H1 (cell line): ENCODE results near the gene CCDC93. TPM values are rescaled to one million over a fixed set of nuclear protein-coding genes. Genes with fewer than 3 reads are reported as not detected.

Source experiments
- GTF2F1 ChIP-seq: IDR thresholded peaks from 2 replicates; pipeline ENCODE4 v1.6.1; 2012; ENCODE audit warnings: low read depth, low read length, improper control_type of control experiment, borderline replicate concordance
- polyA plus RNA-seq, 7 experiments: library from polyadenylated mRNA; depleted of rRNA in 3 of 7; stranded (reverse) in 5 of 7; unstranded in 2 of 7; fragments of >200 nt in 5 of 7; fragments of 200-250 nt in 2 of 7; gene quantifications; 1 replicate in 5 of 7; 2 replicates in 1 of 7; 4 replicates in 1 of 7; pipeline versions ENCODE4 v1.2.1 to v1.2.3, GENCODE V29; 2011 to 2013; ENCODE audit warnings: missing spikeins in 2 of 7, mixed read lengths in 2 of 7
- total RNA-seq: library from RNA; stranded (reverse); fragmentation: NEBNext Ultra II Directional; extraction: Animal tissue kit (Norgen Biotek cat#: 25700); gene quantifications from 2 replicates; pipeline ENCODE4 v1.2.1, GENCODE V29; 2021

Gene CCDC93
- total and polyA plus RNA-seq, 2 of the 8 experiments (the other 6 are each of a cell fraction or from before 2014, with no cell fraction given): 5.5 to 18.0 TPM

- no peak for TF ChIP-seq GTF2F1
- TF ChIP-seq, all 59 proteins: peak for 0
These were observed 41.8 kb upstream of the CCDC93 start (continued) for GRCh38 chr2:118055512-118056164.
